Measurements from ENCODE around the gene ATP6V0A1. TPM values are rescaled to one million over a fixed set of nuclear protein-coding genes. Genes with fewer than 3 reads are reported as not detected.
A peak's percentile ranks its signal among the peaks of the same experiment; 100 is the strongest.
"Not testable (repeated sequence)": the region's sequence is repeated elsewhere in the genome, so short reads cannot be mapped to it uniquely, and the experiment has no call there.

ATP6V0A1 gene
- total and polyA plus RNA-seq, 4 donors, result 13.4 to 111 (median 71.9) TPM

- DNase-seq; H3K9me3 ChIP-seq (ENCODE audit: control insufficient read depth, low read length); H3K36me3 ChIP-seq (ENCODE audit: control insufficient read depth in 1 of 2, insufficient read depth in 2 of 2, low read length in 1 of 2); ATAC-seq (ENCODE audit: low FRiP score); H3K27ac ChIP-seq (ENCODE audit: low read depth in 1 of 2, low read length in 2 of 2); intact Hi-C loops (cut with DNase I); H3K4me3 ChIP-seq (ENCODE audit: low read length in 2 of 2); H3K4me1 ChIP-seq (ENCODE audit: control insufficient read depth in 1 of 2, insufficient read depth in 2 of 2, low read length in 2 of 2); H3K27me3 ChIP-seq (ENCODE audit: control insufficient read depth in 1 of 2, insufficient read depth in 2 of 2, low read length in 1 of 2): not testable (repeated sequence)
- 87 to 98% methylated on average over 3 to 4 of the region's 4 CpGs for WGBS, 2 donors
These were observed 81.9 kb downstream of the ATP6V0A1 start for GRCh38 chr17:42540558-42540957.

GRCh38 chr17:42541041-42541833 is 82.6 kb downstream of the ATP6V0A1 start:
- no peaks in the 10 kb centered on the region for H3K27me3 ChIP-seq (ENCODE audit: control insufficient read depth in 1 of 2, insufficient read depth in 2 of 2, low read length in 1 of 2)
- H3K4me1 ChIP-seq (ENCODE audit: control insufficient read depth in 1 of 2, insufficient read depth in 2 of 2, low read length in 2 of 2), result no peaks in the 10 kb centered on the region
- ATAC-seq (ENCODE audit: low FRiP score), result no peak
- intact Hi-C loops (cut with DNase I), result no loop called here
- peaks cover 0 to 4% of the 10 kb centered on the region in 2 donors for H3K36me3 ChIP-seq (ENCODE audit: control insufficient read depth in 1 of 2, insufficient read depth in 2 of 2, low read length in 1 of 2)
- WGBS, 2 donors, result 83 to 84% methylated on average over 17 of the region's 17 CpGs
- no peak overlapping the region for H3K27ac ChIP-seq (ENCODE audit: low read depth in 1 of 2, low read length in 2 of 2)
- DNase-seq, result no peak
- H3K9me3 ChIP-seq (ENCODE audit: control insufficient read depth, low read length), result no peaks in the 10 kb centered on the region
- no peak overlapping the region for H3K4me3 ChIP-seq (ENCODE audit: low read length in 2 of 2)

- Histone ChIP-seq H3K4me1 (ENCODE audit: control insufficient read depth in 1 of 2, insufficient read depth in 2 of 2, low read length in 2 of 2) (no peaks in the 10 kb centered on the region), H3K4me3 (ENCODE audit: low read length in 2 of 2) (no peak overlapping the region), H3K27ac (ENCODE audit: low read depth in 1 of 2, low read length in 2 of 2) (no peak overlapping the region), H3K27me3 (ENCODE audit: control insufficient read depth in 1 of 2, insufficient read depth in 2 of 2, low read length in 1 of 2) (no peaks in the 10 kb centered on the region), H3K36me3 (ENCODE audit: control insufficient read depth in 1 of 2, insufficient read depth in 2 of 2, low read length in 1 of 2) (peaks cover 0 to 4% of the 10 kb centered on the region in 2 donors), H3K9me3 (ENCODE audit: control insufficient read depth, low read length) (no peaks in the 10 kb centered on the region)
- no peak for ATAC-seq (ENCODE audit: low FRiP score)
- intact Hi-C loops (cut with DNase I), result no loop called here
- 91 to 93% methylated on average over 39 of the region's 39 CpGs for whole genome bisulfite sequencing, 2 donors
- DNase-seq, result no peak
These were observed 84.8 kb downstream of the ATP6V0A1 start for GRCh38 chr17:42543190-42544079.

- Histone ChIP-seq H3K9me3 (ENCODE audit: control insufficient read depth, low read length) (no peaks in the 10 kb centered on the region), H3K36me3 (ENCODE audit: control insufficient read depth in 1 of 2, insufficient read depth in 2 of 2, low read length in 1 of 2) (peaks cover 0 to 4% of the 10 kb centered on the region in 2 donors), H3K27me3 (ENCODE audit: control insufficient read depth in 1 of 2, insufficient read depth in 2 of 2, low read length in 1 of 2) (no peaks in the 10 kb centered on the region), H3K27ac (ENCODE audit: low read depth in 1 of 2, low read length in 2 of 2) (no peak overlapping the region), H3K4me1 (ENCODE audit: control insufficient read depth in 1 of 2, insufficient read depth in 2 of 2, low read length in 2 of 2) (no peaks in the 10 kb centered on the region), H3K4me3 (ENCODE audit: low read length in 2 of 2) (no peak overlapping the region)
- intact Hi-C loops (cut with DNase I), result no loop called here
- ATAC-seq (ENCODE audit: low FRiP score) (no peak), DNase-seq (no peak)
- WGBS, 2 donors, result 61 to 63% methylated on average over 8 of the region's 8 CpGs
These were observed 86.2 kb downstream of the ATP6V0A1 start for GRCh38 chr17:42544874-42545283.

GRCh38 chr17:42545755-42546505 is 87.3 kb downstream of the ATP6V0A1 start:
- not testable (repeated sequence) for H3K27ac ChIP-seq (ENCODE audit: low read depth in 1 of 2, low read length in 2 of 2); ATAC-seq (ENCODE audit: low FRiP score)

GRCh38 chr17:42547001-42547461 is 88.4 kb downstream of the ATP6V0A1 start:
- intact Hi-C loops (cut with DNase I), result no loop called here
- DNase-seq (no peak), ATAC-seq (ENCODE audit: low FRiP score) (no peak)
- Histone ChIP-seq H3K36me3 (ENCODE audit: control insufficient read depth in 1 of 2, insufficient read depth in 2 of 2, low read length in 1 of 2) (no peaks in the 10 kb centered on the region), H3K27me3 (ENCODE audit: control insufficient read depth in 1 of 2, insufficient read depth in 2 of 2, low read length in 1 of 2) (no peaks in the 10 kb centered on the region), H3K4me3 (ENCODE audit: low read length in 2 of 2) (no peak overlapping the region), H3K4me1 (ENCODE audit: control insufficient read depth in 1 of 2, insufficient read depth in 2 of 2, low read length in 2 of 2) (no peaks in the 10 kb centered on the region), H3K9me3 (ENCODE audit: control insufficient read depth, low read length) (no peaks in the 10 kb centered on the region), H3K27ac (ENCODE audit: low read depth in 1 of 2, low read length in 2 of 2) (no peak overlapping the region)
- WGBS, 2 donors, result 79 to 80% methylated on average over 23 of the region's 23 CpGs

More at GRCh38 chr17:42545755-42546505, 87.3 kb downstream of the ATP6V0A1 start:
- WGBS, 2 donors, result 86 to 87% methylated on average over 7 to 9 of the region's 9 CpGs
- intact Hi-C loops (cut with DNase I); H3K36me3 ChIP-seq (ENCODE audit: control insufficient read depth in 1 of 2, insufficient read depth in 2 of 2, low read length in 1 of 2); H3K4me3 ChIP-seq (ENCODE audit: low read length in 2 of 2); H3K4me1 ChIP-seq (ENCODE audit: control insufficient read depth in 1 of 2, insufficient read depth in 2 of 2, low read length in 2 of 2); DNase-seq; H3K27me3 ChIP-seq (ENCODE audit: control insufficient read depth in 1 of 2, insufficient read depth in 2 of 2, low read length in 1 of 2); H3K9me3 ChIP-seq (ENCODE audit: control insufficient read depth, low read length): not testable (repeated sequence)

GRCh38 chr17:42547698-42548069 is 89.0 kb downstream of the ATP6V0A1 start:
- no peaks in the 10 kb centered on the region for H3K4me1 ChIP-seq (ENCODE audit: control insufficient read depth in 1 of 2, insufficient read depth in 2 of 2, low read length in 2 of 2)
- no peak for DNase-seq
- H3K9me3 ChIP-seq (ENCODE audit: control insufficient read depth, low read length), result no peaks in the 10 kb centered on the region
- ATAC-seq (ENCODE audit: low FRiP score), result no peak
- H3K36me3 ChIP-seq (ENCODE audit: control insufficient read depth in 1 of 2, insufficient read depth in 2 of 2, low read length in 1 of 2), result no peaks in the 10 kb centered on the region
- H3K4me3 ChIP-seq (ENCODE audit: low read length in 2 of 2), result no peak overlapping the region
- intact Hi-C loops (cut with DNase I), result no loop called here
- H3K27ac ChIP-seq (ENCODE audit: low read depth in 1 of 2, low read length in 2 of 2), result no peak overlapping the region
- H3K27me3 ChIP-seq (ENCODE audit: control insufficient read depth in 1 of 2, insufficient read depth in 2 of 2, low read length in 1 of 2), result no peaks in the 10 kb centered on the region
- 90 to 94% methylated on average over 14 of the region's 14 CpGs for WGBS, 2 donors

GRCh38 chr17:42548070-42548837 is 89.6 kb downstream of the ATP6V0A1 start:
- H3K9me3 ChIP-seq (ENCODE audit: control insufficient read depth, low read length), result no peaks in the 10 kb centered on the region
- 52 to 55% methylated on average over 72 to 74 of the region's 74 CpGs for WGBS, 2 donors
- no peak for ATAC-seq (ENCODE audit: low FRiP score)
- H3K36me3 ChIP-seq (ENCODE audit: control insufficient read depth in 1 of 2, insufficient read depth in 2 of 2, low read length in 1 of 2), result no peaks in the 10 kb centered on the region
- no peak overlapping the region for H3K4me3 ChIP-seq (ENCODE audit: low read length in 2 of 2)
- DNase-seq, result peak in 1 of 2 donors; percentile 85
- H3K27ac ChIP-seq (ENCODE audit: low read depth in 1 of 2, low read length in 2 of 2), result no peak overlapping the region
- H3K27me3 ChIP-seq (ENCODE audit: control insufficient read depth in 1 of 2, insufficient read depth in 2 of 2, low read length in 1 of 2), result no peaks in the 10 kb centered on the region
- intact Hi-C loops (cut with DNase I), result no loop called here
- no peaks in the 10 kb centered on the region for H3K4me1 ChIP-seq (ENCODE audit: control insufficient read depth in 1 of 2, insufficient read depth in 2 of 2, low read length in 2 of 2)
